NCI-H82 treated with DMSO at 0.1 percent for 48 hours (cell line): Measurements from ENCODE around the gene HES2.
"Not testable (repeated sequence)": the region's sequence is repeated elsewhere in the genome, so short reads cannot be mapped to it uniquely, and the experiment has no call there.

Source experiments
- DNase-seq: peaks from one replicate; lab custom pipeline; 2025; ENCODE audit not compliant: unreplicated experiment; lab: John Stamatoyannopoulos, UW

The HES2 gene

DNA sequence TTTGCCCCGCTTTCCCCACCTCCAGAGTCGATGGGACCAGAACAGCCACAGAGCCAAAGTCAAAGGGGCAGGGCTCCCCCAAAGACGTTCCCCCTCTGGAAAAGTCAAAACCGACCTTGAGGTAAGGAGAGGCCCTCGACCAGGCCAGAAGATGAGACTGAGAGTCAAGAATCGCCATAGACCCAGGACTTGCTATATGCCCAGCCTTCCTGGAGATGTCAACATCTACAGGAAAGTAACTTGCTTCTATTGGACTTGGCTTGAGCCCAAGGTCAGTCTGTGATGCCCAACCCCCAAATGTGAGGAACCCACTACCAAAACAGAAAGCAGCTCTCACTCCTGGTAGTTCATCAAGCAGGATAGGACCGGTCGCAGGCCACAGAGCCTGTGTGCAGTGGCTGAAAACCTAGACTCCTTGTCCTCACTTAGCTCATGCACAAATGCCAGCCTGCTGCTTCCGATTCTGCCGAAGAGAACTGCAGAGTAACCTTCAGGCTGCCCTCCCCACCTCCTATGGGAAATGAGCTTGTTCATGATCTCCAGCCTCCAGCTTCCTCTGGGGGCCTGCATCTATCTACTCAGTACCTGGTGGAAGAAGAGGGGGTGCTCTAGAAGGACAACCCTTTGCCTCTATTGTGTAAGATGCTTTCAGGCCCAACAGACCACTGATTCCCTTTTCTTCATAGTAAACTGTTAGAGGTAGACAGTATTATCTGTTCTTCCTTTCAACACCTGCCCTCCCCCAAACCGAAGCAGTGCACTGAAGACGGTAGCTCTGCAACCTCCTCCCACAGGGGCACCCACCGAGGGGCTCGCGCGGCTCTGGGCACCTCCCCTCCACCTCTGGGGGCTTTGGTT, 27.5 kb downstream of the HES2 start:
- no peak for DNase-seq

DNA sequence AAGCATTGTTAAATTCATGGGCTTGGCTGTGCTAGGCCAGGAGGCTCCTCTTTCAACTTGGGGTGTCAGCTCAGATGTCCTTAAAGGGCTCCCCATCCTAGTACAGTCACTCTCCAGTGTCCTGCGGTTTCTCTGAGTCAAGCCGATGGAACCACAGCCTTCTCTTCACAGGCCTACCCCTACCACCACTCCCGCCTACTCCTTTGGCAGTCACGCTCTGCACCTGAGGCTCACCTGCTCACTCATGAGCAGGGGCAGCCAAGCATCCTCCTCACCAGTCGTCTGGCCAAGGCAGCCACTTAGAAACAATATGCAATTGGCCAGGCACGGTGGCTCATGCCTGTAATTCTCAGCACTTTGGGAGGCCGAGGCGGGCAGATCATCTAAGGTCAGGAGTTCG, 29.7 kb downstream of the HES2 start:
- no peak for DNase-seq

DNA sequence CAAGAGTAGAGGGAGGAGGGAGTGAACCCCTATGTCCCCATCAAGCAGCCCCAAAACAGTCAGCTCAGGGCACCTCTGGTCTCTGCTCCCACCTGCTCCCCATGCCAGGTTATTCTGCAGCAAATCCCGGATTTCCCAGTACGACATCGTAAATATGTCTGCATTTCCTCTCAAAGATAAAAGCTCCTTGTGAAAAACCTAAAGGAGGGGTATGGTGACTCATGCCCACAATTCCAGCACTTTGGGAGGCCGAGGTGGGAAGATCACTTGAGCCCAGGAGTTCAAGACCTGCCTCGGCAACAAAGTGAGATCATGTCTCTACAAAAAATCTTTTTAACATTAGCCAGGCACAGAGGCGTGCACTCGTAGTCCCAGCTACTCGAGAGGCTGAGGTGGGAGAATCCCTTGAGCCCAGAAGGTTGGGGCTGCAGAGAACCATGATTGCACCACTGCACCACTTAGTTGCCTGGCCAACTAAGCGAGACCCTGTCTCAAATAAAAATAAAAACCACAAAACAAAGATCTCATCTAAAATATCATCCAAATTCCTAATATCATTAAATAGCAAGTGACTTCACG, 33.3 kb downstream of the HES2 start:
- DNase-seq, result no peak

DNA sequence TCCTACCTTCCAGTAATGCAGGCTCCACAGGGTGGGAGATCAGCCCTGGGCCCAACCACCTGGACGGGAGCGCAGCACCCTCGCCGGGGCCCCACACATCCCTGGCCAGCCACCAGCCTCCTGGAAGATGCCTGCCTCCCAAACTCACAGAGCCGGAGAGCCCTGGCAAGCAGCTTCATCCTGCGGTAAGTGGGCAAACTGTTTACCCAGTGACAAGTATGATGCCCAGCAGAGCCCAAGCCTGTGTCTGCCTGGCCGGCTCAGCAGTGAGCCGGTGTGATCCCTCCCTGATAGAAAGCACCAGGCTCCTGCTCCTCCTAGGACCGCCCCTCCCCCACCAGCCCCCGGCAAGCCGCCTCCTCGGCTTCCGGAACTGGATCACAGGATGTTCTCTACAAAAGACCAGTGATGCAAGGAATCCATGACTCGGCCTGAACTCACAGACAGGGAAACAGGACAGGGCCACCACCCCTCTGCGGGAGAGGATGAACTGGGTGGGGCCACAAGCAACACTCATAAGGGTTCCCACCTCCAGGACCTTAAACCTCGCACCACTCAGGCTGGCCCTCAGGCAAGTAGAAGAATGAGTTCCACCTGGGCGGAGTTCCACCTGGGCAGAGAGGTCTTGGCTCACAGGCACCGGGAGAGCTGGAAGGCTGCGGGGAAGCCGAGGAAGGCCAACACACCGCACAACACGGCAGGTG, 34.1 kb downstream of the HES2 start:
- no peak for DNase-seq

DNA sequence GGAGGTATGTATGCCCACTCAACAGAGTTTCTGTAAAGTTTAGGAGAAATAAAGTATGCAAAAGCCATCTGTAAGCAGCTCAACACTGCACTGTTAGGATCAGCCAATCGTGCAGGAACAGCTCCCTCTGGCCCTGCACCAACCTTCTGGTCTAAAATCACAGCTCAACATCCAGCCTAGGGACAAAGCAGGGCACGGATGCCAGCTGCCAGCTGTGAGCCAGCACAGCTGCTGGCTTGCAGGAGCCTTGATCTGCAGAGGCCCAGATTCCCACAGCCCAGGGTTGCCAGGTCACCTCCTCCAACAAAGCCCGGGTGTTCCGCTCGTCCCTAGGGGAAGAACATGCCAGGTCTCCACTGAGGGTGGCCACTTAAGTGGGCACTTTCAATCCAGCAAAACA, 34.8 kb downstream of the HES2 start:
- no peak for DNase-seq

DNA sequence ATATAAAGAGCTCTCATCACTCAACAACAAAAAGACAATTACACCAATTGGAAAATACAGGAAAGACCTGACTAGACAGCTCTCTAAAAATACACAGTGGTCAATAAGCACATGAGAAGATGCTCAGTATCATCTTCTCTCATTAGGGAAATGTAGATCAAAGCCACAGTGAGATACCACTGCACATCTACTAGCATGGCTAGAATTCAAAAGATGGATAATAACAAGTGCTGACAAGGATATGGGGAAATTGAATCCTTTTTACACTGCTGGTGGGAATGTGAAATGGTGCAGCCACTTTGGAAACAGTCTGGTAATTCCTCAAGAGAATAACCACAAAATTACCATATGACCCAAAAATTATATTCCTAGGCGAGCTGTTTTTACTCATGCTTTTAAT, 35.6 kb downstream of the HES2 start:
- DNase-seq, result no peak

DNA sequence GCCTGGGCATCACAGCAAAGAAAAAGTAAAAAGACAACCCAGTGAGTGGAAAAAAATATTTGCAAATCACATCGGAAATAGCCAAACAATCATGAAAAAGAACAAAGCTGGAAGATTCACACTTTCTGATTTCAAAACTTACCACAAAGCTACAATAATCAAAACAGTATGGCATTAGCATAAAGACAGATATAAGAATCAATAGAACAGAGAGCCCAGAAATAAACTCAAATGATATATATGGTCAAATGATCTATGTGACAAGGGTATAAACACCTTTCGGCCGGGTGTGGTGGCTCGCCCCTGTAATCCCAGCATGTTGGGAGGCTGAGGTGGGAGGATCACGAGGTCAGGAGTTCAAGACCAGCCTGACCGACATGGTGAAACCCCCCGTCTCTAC, 39.7 kb downstream of the HES2 start:
- DNase-seq, result no peak

DNA sequence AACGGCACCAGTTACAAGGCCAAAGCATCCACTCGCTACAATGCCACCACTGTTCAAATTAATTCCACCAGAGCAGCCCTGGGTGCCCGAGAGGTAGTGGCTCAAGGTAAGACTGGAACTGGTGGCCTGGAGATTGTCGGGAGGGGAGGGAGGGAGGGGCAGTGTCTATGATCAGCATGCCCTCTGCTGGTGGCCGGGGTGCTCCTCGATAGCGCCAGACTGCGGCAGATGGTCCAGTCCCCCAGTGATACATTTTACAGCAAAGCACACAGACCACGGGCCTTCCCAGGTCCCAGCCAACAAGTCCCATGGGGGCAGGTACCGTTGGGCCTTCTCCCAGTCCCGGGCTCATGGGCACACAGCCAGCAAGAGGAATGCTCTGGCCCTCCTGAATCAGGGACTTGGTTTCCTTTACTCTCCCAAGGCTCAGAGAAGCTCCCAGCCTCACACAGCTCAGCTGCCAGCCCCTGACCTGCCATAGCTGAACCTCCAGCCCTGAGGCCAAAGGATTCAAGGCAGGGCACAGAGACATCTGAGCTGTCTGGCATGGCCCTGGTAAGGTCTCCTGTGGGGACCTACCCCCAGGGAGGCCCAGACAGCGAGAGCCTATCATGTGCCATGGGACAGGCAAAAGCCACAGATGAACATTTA, 41.5 kb downstream of the HES2 start:
- DNase-seq, result peak; percentile 74

DNA sequence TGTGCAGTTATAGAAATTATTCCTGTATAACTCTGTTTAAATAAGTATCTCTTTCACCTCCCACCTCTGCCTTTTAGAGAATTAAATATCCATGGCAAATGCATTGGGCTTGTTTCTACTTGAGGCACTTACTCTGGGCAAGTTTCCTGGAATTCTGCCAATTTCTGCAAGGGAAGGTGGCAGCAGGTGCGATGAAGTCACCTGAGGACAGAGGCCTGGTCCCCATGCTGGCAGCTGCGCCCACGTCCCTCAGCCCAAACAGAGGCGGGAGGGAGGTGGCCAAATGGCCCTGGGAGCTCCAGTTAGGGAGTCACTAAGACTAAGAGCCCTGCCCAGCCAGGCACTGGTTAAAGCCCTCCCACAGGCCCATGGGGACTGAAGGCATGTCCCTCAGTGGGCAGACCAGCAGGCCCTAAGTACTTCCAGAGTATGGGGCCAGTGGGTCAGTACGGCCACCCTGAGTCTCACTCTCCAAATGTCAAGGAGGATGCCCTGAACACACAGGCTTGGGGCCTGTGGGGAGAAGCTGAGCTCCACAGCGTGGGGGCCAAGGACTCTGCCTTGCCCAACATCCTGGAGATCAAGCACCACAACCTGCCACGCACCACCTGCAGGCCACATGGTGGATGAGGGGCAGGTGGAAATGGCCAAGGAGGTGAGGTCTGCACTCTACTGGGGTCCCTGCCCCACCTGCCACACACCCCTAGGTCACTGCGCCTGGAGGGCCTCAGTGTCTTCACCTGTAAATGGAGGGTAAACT, 45.6 kb downstream of the HES2 start:
- no peak for DNase-seq

DNA sequence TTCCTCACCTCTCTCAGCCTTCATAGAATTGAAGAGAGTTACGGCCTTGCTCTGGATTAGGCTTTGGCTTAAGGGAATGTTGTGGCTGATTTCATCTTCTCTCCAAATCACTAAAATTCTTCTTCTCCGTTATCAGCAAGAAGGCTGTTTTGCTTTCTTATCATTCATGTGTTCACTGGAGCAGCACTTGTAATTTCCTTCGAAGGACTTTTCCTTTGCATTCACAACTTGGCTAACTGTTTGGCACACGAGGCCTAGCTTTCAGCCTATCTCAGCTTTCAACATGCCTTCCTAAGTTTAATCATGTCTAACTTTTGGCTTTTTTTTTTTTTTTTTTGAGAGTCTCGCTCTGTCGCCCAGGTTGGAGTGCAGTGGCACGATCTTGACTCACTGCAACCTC, 47.5 kb downstream of the HES2 start:
- not testable (repeated sequence) for DNase-seq

DNA sequence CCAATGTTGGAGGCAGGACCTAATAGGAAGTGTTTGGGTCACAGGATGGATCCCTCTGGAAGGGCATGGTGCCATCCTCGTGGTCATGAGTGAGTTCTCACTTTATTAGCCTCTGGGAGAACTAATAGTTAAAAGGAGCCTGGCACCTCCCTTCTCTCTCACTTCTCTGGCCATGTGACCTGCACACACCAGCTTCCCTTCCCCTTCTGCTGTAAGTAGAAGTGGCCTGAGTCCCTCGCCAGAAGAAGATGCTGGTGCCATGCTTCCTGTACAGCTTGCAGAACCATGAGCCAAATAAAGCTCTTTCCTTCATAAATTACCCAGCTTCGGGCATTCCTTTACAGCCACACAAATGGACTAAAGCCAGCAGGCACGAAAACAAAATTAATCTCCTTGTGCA, 49.7 kb downstream of the HES2 start:
- no peak for DNase-seq

DNA sequence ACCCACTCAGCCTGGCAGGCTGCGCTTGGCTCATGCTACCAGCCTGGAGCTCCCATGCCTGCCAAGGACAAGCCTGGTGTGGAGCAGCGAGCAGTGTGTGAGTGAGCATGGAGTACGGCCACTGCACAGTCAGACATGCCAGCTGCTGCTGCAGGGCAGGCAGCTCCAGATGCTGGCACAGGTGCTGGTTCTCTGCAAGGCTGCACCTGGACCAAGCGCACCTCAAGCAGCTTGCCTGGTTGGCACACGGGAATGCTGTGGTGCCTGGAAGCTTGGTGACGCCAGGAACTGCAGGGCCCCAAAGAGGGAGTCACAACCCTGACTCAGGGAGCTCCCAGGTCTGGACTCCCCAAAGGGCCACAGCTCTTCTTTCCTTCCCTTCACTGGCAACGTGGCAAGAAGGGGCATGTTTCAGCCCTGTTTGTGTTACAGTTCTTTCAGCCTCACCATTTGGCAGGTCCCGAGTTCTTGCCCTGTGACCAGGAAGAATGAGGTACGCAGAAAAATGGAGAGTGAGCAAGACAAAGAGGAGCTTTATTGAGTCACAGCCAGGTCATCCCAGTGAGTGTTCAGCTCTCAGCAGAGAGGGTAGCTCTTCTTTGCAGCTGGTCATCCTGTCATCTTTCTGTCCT, 52.2 kb downstream of the HES2 start:
- no peak for DNase-seq

DNA sequence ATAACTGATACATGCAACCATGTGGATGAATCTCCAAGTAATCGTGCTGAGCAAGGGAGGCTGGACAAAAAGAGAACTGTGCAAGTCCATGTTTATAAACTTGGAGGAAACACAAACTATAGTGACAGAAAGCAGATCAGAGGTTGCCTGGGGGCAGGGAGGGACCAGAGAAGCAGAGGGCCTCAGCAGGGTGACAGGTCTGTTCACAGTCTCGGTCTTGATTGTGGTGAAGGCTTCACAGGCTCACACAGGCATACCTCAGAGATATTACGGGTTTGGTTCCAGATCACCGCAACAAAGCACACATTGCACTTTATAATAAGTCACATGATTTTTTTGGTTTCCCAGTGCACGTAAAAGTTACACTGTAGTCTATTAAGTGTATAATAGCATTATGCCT, 54.7 kb downstream of the HES2 start:
- DNase-seq, result no peak

DNA sequence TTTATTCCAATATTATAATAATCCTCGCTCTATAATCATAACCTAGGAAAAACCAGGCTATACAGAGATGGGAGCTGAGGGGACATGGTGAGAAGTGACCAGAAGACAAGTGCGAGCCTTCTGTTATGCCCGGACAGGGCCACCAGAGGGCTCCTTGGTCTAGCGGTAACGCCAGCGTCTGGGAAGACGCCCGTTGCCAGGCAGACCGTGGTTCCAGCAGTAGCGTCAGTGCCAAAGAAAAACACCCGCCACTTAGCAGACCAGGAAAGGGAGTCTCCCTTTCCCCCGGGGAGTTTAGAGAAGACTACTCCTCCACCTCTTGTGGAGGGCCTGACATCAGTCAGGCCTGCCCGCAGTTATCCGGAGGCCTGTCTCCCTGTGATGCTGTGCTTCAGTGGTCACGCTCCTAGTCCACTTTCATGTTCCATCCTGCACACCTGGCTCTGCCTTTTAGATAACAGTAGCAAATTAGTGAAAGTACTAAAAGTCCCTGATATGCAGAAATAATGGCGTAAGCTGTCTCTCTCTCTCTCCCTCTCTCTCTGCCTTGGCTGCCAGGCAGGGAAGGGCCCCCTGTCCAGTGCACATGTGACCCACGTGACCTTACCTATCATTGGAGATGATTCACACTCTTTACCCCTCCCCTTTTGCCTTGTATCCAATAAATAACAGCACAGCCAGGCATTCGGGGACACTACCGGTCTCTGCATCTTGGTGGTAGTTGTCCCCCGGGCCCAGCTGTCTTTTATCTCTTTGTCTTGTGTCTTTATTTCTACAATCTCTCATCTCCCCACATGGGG, 56.4 kb downstream of the HES2 start:
- not testable (repeated sequence) for DNase-seq
